Suprapubic skin (tissue), 4 donors: ENCODE measurements around the gene DUSP7. TPM values are rescaled to one million over a fixed set of nuclear protein-coding genes. Genes with fewer than 3 reads are reported as not detected.
A peak's percentile ranks its signal among the peaks of the same experiment; 100 is the strongest.

ENCODE experiments used
- DNase-seq, 2 donors: peaks; one replicate each; pipeline ENCODE4 v3.0.0-alpha.2; 2019; ENCODE audit warnings: low spot score in 2 of 2
- H3K27ac ChIP-seq: fragments of 200-600 bp; sonication (generic); one replicate; pipeline ENCODE4 v1.5.1; 2019
- H3K27me3 ChIP-seq: fragments of 200-600 bp; sonication (generic); one replicate; pipeline ENCODE4 v1.5.1; 2019
- H3K36me3 ChIP-seq: fragments of 200-600 bp; sonication (generic); one replicate; pipeline ENCODE4 v1.5.1; 2019
- H3K4me1 ChIP-seq: fragments of 200-600 bp; sonication (generic); one replicate; pipeline ENCODE4 v1.5.1; 2019
- H3K4me3 ChIP-seq: fragments of 200-600 bp; sonication (generic); one replicate; pipeline ENCODE4 v1.5.1; 2019; ENCODE audit warnings: mild to moderate bottlenecking
- H3K9me3 ChIP-seq: fragments of 200-600 bp; sonication (generic); one replicate; pipeline ENCODE4 v1.5.1; 2019
- EP300 ChIP-seq: sonication (generic); formaldehyde crosslinking; IDR thresholded peaks from one replicate; pipeline ENCODE4 v1.6.1; 2017; ENCODE audit warnings: antibody characterized with exemption
- POLR2A ChIP-seq, 2 donors: fragments of 450-650 bp; IDR thresholded peaks; one replicate each; pipeline ENCODE4 v1.6.1; 2017; ENCODE audit warnings: antibody characterized with exemption in 2 of 2, mild to moderate bottlenecking in 2 of 2, moderate library complexity in 2 of 2
- POLR2AphosphoS5 ChIP-seq, 3 donors: sonication (generic); formaldehyde crosslinking; IDR thresholded peaks; one replicate each; pipeline ENCODE4 v1.6.1; 2017; ENCODE audit warnings: antibody characterized with exemption in 3 of 3
- WGBS: methylation state at CpG from one replicate; pipeline ENCODE4 v1.1.5; 2018; 5-methylcytosine and 5-hydroxymethylcytosine counted together
- total RNA-seq, 4 donors: library from RNA; depleted of rRNA; stranded (reverse); fragments of >200 nt; gene quantifications; one replicate each; pipeline ENCODE4 v1.1.0, GENCODE V29; 2016
- TF ChIP-seq, protein P1 (sequence below), 2 donors: fragments of 200-600 bp in 1 of 2; fragments of 450-650 bp in 1 of 2; sonication (generic) in 1 of 2; IDR thresholded peaks; one replicate each; pipeline ENCODE4 v1.5.1; 2016 to 2019; ENCODE audit warnings: antibody characterized with exemption in 2 of 2, mild to moderate bottlenecking in 1 of 2, moderate library complexity in 1 of 2

Gene DUSP7
- total RNA-seq, 4 donors from 2014 or later, result 91.1 to 190 (median 146) TPM

GRCh38 chr3:52054661-52055511 is 1.5 kb downstream of the DUSP7 start:
- Histone ChIP-seq H3K36me3 (peaks cover 24% of the 10 kb centered on the region), H3K27ac (peak overlapping the region; percentile 87), H3K4me1 (peaks cover 69% of the 10 kb centered on the region), H3K4me3 (peak overlapping the region; percentile 79), H3K27me3 (no peaks in the 10 kb centered on the region), H3K9me3 (no peaks in the 10 kb centered on the region)
- WGBS, result 5% methylated on average over 13 of the region's 26 CpGs
- no peak for DNase-seq
- TF ChIP-seq POLR2A (IDR thresholded peaks at IDR 0.05) (no peak), EP300 (no peak), POLR2AphosphoS5 (IDR thresholded peaks at IDR 0.05) (no peak)
- TF ChIP-seq, protein P1, sequence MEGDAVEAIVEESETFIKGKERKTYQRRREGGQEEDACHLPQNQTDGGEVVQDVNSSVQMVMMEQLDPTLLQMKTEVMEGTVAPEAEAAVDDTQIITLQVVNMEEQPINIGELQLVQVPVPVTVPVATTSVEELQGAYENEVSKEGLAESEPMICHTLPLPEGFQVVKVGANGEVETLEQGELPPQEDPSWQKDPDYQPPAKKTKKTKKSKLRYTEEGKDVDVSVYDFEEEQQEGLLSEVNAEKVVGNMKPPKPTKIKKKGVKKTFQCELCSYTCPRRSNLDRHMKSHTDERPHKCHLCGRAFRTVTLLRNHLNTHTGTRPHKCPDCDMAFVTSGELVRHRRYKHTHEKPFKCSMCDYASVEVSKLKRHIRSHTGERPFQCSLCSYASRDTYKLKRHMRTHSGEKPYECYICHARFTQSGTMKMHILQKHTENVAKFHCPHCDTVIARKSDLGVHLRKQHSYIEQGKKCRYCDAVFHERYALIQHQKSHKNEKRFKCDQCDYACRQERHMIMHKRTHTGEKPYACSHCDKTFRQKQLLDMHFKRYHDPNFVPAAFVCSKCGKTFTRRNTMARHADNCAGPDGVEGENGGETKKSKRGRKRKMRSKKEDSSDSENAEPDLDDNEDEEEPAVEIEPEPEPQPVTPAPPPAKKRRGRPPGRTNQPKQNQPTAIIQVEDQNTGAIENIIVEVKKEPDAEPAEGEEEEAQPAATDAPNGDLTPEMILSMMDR (IDR thresholded peaks at IDR 0.05), result no peak

- 50% methylated on average over 26 of the region's 31 CpGs for WGBS
- Histone ChIP-seq H3K4me3 (peak overlapping the region; percentile 79), H3K36me3 (peaks cover 35% of the 10 kb centered on the region), H3K27me3 (no peaks in the 10 kb centered on the region), H3K9me3 (no peaks in the 10 kb centered on the region), H3K27ac (peak overlapping the region; percentile 87), H3K4me1 (peaks cover 75% of the 10 kb centered on the region)
- DNase-seq, result peak in 1 of 2 donors; percentile 86
- TF ChIP-seq, protein P1 (IDR thresholded peaks at IDR 0.05), result peak in 1 of 2 donors; percentile 16
- TF ChIP-seq POLR2AphosphoS5 (IDR thresholded peaks at IDR 0.05) (peak in 1 of 3 donors; percentile 70), EP300 (no peak)
Measured at GRCh38 chr3:52053307-52054304, 2.8 kb downstream of the DUSP7 start.

GRCh38 chr3:52052831-52053306 is 3.5 kb downstream of the DUSP7 start:
- H3K9me3 ChIP-seq, result no peaks in the 10 kb centered on the region
- no peaks in the 10 kb centered on the region for H3K27me3 ChIP-seq
- H3K4me3 ChIP-seq, result peak overlapping the region; percentile 79
- TF ChIP-seq, protein P1 (IDR thresholded peaks at IDR 0.05), result peak in 1 of 2 donors; percentile 33
- TF ChIP-seq POLR2AphosphoS5 (IDR thresholded peaks at IDR 0.05) (no peak), EP300 (no peak)
- peak; percentile 90 to 92 for DNase-seq
- H3K36me3 ChIP-seq, result peaks cover 40% of the 10 kb centered on the region
- 9% methylated on average over 7 of the region's 10 CpGs for WGBS
- H3K4me1 ChIP-seq, result peaks cover 80% of the 10 kb centered on the region
- peak overlapping the region; percentile 87 for H3K27ac ChIP-seq

DNA sequence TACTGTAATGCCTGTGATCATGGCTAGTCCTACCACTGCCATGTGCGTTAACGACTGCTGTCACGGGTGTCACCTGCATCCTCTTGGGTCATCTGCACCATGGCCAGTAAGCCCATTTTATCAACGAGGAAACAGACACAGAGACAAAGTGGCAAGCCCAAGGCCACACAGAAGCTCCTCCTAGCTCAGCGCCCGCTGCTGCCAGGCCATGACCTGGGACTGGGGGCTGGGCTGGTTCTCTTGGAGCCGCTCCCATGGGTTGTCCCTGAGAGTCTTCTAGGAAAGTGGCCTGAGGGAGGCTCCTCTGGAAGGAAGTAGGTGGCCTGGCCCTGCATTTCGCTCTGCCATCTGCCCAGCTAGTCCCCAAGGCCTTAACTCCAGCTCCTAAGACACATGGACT is 4.9 kb downstream of the DUSP7 start:
- 80% methylated on average over 2 of the region's 8 CpGs for WGBS
- TF ChIP-seq EP300 (no peak), POLR2A (IDR thresholded peaks at IDR 0.05) (no peak), POLR2AphosphoS5 (IDR thresholded peaks at IDR 0.05) (no peak)
- TF ChIP-seq, protein P1 (IDR thresholded peaks at IDR 0.05), result no peak
- H3K27ac ChIP-seq, result peak overlapping the region; percentile 87
- no peak overlapping the region for H3K4me3 ChIP-seq
- no peaks in the 10 kb centered on the region for H3K9me3 ChIP-seq
- peaks cover 85% of the 10 kb centered on the region for H3K4me1 ChIP-seq
- peaks cover 40% of the 10 kb centered on the region for H3K36me3 ChIP-seq
- peak in 1 of 2 donors; percentile 66 for DNase-seq
- H3K27me3 ChIP-seq, result no peaks in the 10 kb centered on the region
